ENCODE results near the gene TBCC. TPM values are rescaled to one million over a fixed set of nuclear protein-coding genes. Genes with fewer than 3 reads are reported as not detected.

The TBCC gene
- total and polyA plus RNA-seq, 2 of the 8 experiments (the other 6 are each of a cell fraction or from before 2014, with no cell fraction given), result 22.7 to 25.5 TPM

DNA sequence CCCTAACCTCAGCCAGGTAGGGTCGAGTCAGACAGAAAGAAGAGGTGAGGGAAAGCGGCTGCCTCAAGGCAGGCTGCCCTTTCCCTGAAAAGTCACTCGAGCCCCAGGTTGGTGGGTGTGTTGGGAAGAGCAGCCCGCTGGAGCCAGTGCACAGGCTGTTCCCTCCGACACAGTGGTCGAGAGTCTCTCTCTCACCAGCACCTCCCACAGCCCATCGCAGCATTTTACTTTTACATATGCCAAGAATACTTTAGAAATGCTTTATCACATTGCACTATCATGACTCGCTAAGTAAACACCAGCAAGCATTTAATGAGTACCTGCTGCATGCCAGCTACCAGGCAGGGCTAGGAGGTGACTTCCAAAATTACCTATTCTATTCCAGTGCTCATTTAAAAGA is 25.2 kb downstream of the TBCC start:
- FAIRE-seq, result no peak
- WGBS, 2 experiments (ENCODE audit: extremely low coverage in 1 of 2, insufficient coverage in 1 of 2, insufficient read length in 1 of 2, insufficient replicate concordance in 2 of 2, low coverage in 1 of 2, low lambda C conversion rate in 2 of 2, missing lambda C conversion rate in 1 of 2), result 84% methylated on average over 8 of the region's 8 CpGs; no CpG with 5 or more reads in 1 of the 2 experiments
- no peak overlapping the region for H3K14ac ChIP-seq (ENCODE audit: insufficient read length)
- DNase-seq (ENCODE audit: low read depth in 1 of 2, low spot score in 2 of 2), result no peak
- H4K91ac ChIP-seq (replicated peaks; ENCODE audit: insufficient read length, low read length), result no peak overlapping the region
- H4K20me1 ChIP-seq (replicated peaks in 1 of 2; ENCODE audit: control insufficient read depth in 1 of 2, insufficient read depth in 2 of 2, low read length in 2 of 2), result no peaks in the 10 kb centered on the region
- no peak overlapping the region for H3K4me2 ChIP-seq (ENCODE audit: insufficient read depth in 1 of 2, low read depth in 2 of 2, low read length in 2 of 2)
- CTCF ChIA-PET (ENCODE audit: partially characterized antibody), result interaction anchor here (0.6 to 1.2 kb wide), 2 partner anchors 10 to 46 kb away, joined by 3 read pairs; no protein-coding TSS in a partner anchor
- no peak overlapping the region for H3K9ac ChIP-seq (replicated peaks in 1 of 4; ENCODE audit: extremely low read depth in 1 of 4, low read depth in 3 of 4, low read length in 3 of 4)
- H3K4me1 ChIP-seq (replicated peaks in 1 of 4; ENCODE audit: control insufficient read depth in 3 of 4, insufficient read depth in 4 of 4, low read length in 3 of 4), result no peaks in the 10 kb centered on the region
- H4K8ac ChIP-seq (ENCODE audit: extremely low read depth, insufficient read depth, low read length), result no peak overlapping the region
- no peak overlapping the region for H4K5ac ChIP-seq (ENCODE audit: insufficient read length, low read depth, low read length)
- H3K79me1 ChIP-seq (ENCODE audit: low read depth, low read length), result no peaks in the 10 kb centered on the region
- no peak overlapping the region for H2AFZ ChIP-seq (ENCODE audit: low read length)
- H2BK15ac ChIP-seq (ENCODE audit: low read length), result no peak overlapping the region
- H2BK20ac ChIP-seq (ENCODE audit: low read length), result no peak overlapping the region; the same call in 1 of the 2 replicates
- H2AK5ac ChIP-seq (ENCODE audit: low read depth, low read length), result no peak overlapping the region
- POLR2A ChIA-PET (ENCODE audit: partially characterized antibody), result no interaction called here
- H3K56ac ChIP-seq (replicated peaks; ENCODE audit: insufficient read length, low read depth, low read length), result no peak overlapping the region
- no peaks in the 10 kb centered on the region for H3K23me2 ChIP-seq (ENCODE audit: low read depth, low read length)
- no peaks in the 10 kb centered on the region for H3K79me2 ChIP-seq (ENCODE audit: control insufficient read depth in 1 of 2, insufficient read depth in 2 of 2, low read length in 2 of 2)
- H3K18ac ChIP-seq (ENCODE audit: extremely low read depth, low read length), result no peak overlapping the region
- no peak overlapping the region for H2BK5ac ChIP-seq (ENCODE audit: low read depth, low read length)
- no peak overlapping the region for H2BK12ac ChIP-seq (ENCODE audit: low read depth, low read length)
- no peak overlapping the region for H3K23ac ChIP-seq (ENCODE audit: insufficient read length)
- no peaks in the 10 kb centered on the region for H3K36me3 ChIP-seq (ENCODE audit: control insufficient read depth in 2 of 4, insufficient read depth in 4 of 4, low read length in 3 of 4)
- no peak overlapping the region for H2BK120ac ChIP-seq (replicated peaks; ENCODE audit: low read depth, low read length)
- no peak overlapping the region for H3K4ac ChIP-seq (replicated peaks; ENCODE audit: insufficient read length, low read depth, low read length)
- no peak overlapping the region for H3K4me3 ChIP-seq (ENCODE audit: extremely low read depth in 1 of 4, insufficient read depth in 2 of 4, low read depth in 3 of 4, low read length in 4 of 4)
- H3K27ac ChIP-seq (ENCODE audit: low read depth, low read length), result no peak overlapping the region
- no peaks in the 10 kb centered on the region for H3K9me3 ChIP-seq (ENCODE audit: insufficient read depth in 2 of 2, low read depth in 1 of 2, low read length in 1 of 2)
- TF ChIP-seq RBBP5 (IDR thresholded peaks at IDR 0.05; ENCODE audit: borderline replicate concordance, low read depth, low read length) (no peak), POLR2A (IDR thresholded peaks at IDR 0.05; ENCODE audit: control extremely low read depth in 1 of 2, low read depth in 2 of 2, low read length in 2 of 2) (no peak), KDM5A (IDR thresholded peaks at IDR 0.05; ENCODE audit: low read length) (no peak), EZH2 (IDR thresholded peaks at IDR 0.05; ENCODE audit: low read depth, low read length, severe bottlenecking) (no peak), CTBP2 (IDR thresholded peaks at IDR 0.05; ENCODE audit: borderline replicate concordance, insufficient read depth, insufficient read length, low read length) (no peak)
- TF ChIP-seq, protein P1, sequence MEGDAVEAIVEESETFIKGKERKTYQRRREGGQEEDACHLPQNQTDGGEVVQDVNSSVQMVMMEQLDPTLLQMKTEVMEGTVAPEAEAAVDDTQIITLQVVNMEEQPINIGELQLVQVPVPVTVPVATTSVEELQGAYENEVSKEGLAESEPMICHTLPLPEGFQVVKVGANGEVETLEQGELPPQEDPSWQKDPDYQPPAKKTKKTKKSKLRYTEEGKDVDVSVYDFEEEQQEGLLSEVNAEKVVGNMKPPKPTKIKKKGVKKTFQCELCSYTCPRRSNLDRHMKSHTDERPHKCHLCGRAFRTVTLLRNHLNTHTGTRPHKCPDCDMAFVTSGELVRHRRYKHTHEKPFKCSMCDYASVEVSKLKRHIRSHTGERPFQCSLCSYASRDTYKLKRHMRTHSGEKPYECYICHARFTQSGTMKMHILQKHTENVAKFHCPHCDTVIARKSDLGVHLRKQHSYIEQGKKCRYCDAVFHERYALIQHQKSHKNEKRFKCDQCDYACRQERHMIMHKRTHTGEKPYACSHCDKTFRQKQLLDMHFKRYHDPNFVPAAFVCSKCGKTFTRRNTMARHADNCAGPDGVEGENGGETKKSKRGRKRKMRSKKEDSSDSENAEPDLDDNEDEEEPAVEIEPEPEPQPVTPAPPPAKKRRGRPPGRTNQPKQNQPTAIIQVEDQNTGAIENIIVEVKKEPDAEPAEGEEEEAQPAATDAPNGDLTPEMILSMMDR (IDR thresholded peaks at IDR 0.05; ENCODE audit: control extremely low read depth in 1 of 3, insufficient read depth in 1 of 3, low read depth in 1 of 3, low read length in 3 of 3), result no peak
- H3K27me3 ChIP-seq (replicated peaks in 1 of 4; ENCODE audit: control insufficient read depth in 3 of 4, extremely low read depth in 1 of 4, insufficient read depth in 3 of 4, low read length in 3 of 4), result no peaks in the 10 kb centered on the region
